IMR-90 (cell line): ENCODE measurements around the gene BDH1. TPM values are rescaled to one million over a fixed set of nuclear protein-coding genes. Genes with fewer than 3 reads are reported as not detected.

Source experiments
- ATAC-seq: fragments of 200-7000 bp; cut with Tn5 transposase; 2 replicates; pipeline ENCODE4 v1.9.1; 2020; ENCODE audit warnings: low read depth, mild to moderate bottlenecking, moderate library complexity
- BruUV-seq: library from RNA; stranded (reverse); fragments of 400-500 nt; replicated peaks from 2 replicates; lab custom pipeline; 2021; lab: Mats Ljungman, UMichigan
- CTCF ChIA-PET: fragments of 300-600 bp; formaldehyde crosslinking; extraction: SDS; loops from one replicate; lab custom pipeline; 2021; ENCODE audit warnings: antibody characterized with exemption; lab: Yijun Ruan, JAX
- POLR2A ChIA-PET: fragments of 300-600 bp; sonication (Branson Sonifier 250); formaldehyde crosslinking; loops from one replicate; lab custom pipeline; 2022; ENCODE audit warnings: antibody characterized with exemption; ENCODE audit not compliant: unreplicated experiment; lab: Charles Lee
- DNase-seq: peaks from one replicate; pipeline ENCODE4 v3.0.0; 2013
- H2AFZ ChIP-seq: replicated peaks from 2 replicates; pipeline ENCODE3; 2013; ENCODE audit warnings: low read length, mild to moderate bottlenecking; ENCODE audit not compliant: poor library complexity
- H2AK5ac ChIP-seq: 2 replicates; pipeline ENCODE4 v1.6.1; 2013; ENCODE audit warnings: low read depth, low read length, inconsistent platforms
- H2AK9ac ChIP-seq: replicated peaks from 2 replicates; pipeline ENCODE3; 2013; ENCODE audit warnings: mild to moderate bottlenecking, low read depth, low read length, moderate library complexity; ENCODE audit not compliant: poor library complexity
- H2BK120ac ChIP-seq: 2 replicates; pipeline ENCODE4 v1.6.1; 2013; ENCODE audit warnings: low read depth, low read length, inconsistent platforms
- H2BK15ac ChIP-seq: 3 replicates; pipeline ENCODE4 v1.6.1; 2013; ENCODE audit warnings: low read depth, low read length, inconsistent platforms
- H2BK20ac ChIP-seq: 2 replicates; pipeline ENCODE4 v1.6.1; 2013; ENCODE audit warnings: low read depth, mild to moderate bottlenecking, inconsistent platforms, low read length, moderate library complexity
- H2BK5ac ChIP-seq: 2 replicates; pipeline ENCODE4 v1.6.1; 2013; ENCODE audit warnings: mild to moderate bottlenecking, low read depth, low read length, inconsistent platforms; ENCODE audit not compliant: poor library complexity, severe bottlenecking
- H3K14ac ChIP-seq: replicated peaks from 2 replicates; pipeline ENCODE4 v1.6.1; 2013; ENCODE audit warnings: low read depth, low read length, inconsistent platforms
- H3K18ac ChIP-seq: 2 replicates; pipeline ENCODE4 v1.6.1; 2013; ENCODE audit warnings: low read depth, low read length, control low read depth
- H3K23ac ChIP-seq: 2 replicates; pipeline ENCODE4 v1.6.1; 2013; ENCODE audit warnings: low read depth, low read length, inconsistent platforms
- H3K27ac ChIP-seq: 2 replicates; pipeline ENCODE4 v1.5.1; 2013; ENCODE audit warnings: mild to moderate bottlenecking, control low read depth, low read length; ENCODE audit not compliant: insufficient read depth
- H3K27me3 ChIP-seq: 2 replicates; pipeline ENCODE4 v1.6.1; 2013; ENCODE audit warnings: low read length; ENCODE audit not compliant: control insufficient read depth, insufficient read depth
- H3K36me3 ChIP-seq: 2 replicates; pipeline ENCODE4 v1.6.1; 2013; ENCODE audit warnings: low read length, mixed read lengths; ENCODE audit not compliant: control insufficient read depth, insufficient read depth
- H3K4ac ChIP-seq: 2 replicates; pipeline ENCODE4 v1.6.1; 2013; ENCODE audit warnings: low read depth, low read length, inconsistent platforms
- H3K4me1 ChIP-seq: 2 replicates; pipeline ENCODE4 v1.6.1; 2013; ENCODE audit warnings: low read length, mixed read lengths; ENCODE audit not compliant: control insufficient read depth, insufficient read depth
- H3K4me2 ChIP-seq: 2 replicates; pipeline ENCODE4 v1.6.1; 2013; ENCODE audit warnings: low read depth, mild to moderate bottlenecking, control low read depth, low read length, moderate library complexity
- H3K4me3 ChIP-seq: 2 replicates; pipeline ENCODE4 v1.5.1; 2013; ENCODE audit warnings: low read depth, mild to moderate bottlenecking, control low read depth, low read length, moderate library complexity; ENCODE audit not compliant: insufficient read depth
- H3K56ac ChIP-seq: 2 replicates; pipeline ENCODE4 v1.6.1; 2013; ENCODE audit warnings: low read length, inconsistent platforms; ENCODE audit not compliant: insufficient read depth; ENCODE audit errors: extremely low read depth
- H3K79me1 ChIP-seq, 2 experiments: 2 replicates each; pipeline ENCODE4 v1.6.1; 2013; ENCODE audit warnings: low read length in 2 of 2, inconsistent platforms in 1 of 2, low read depth in 1 of 2
- H3K9ac ChIP-seq: 2 replicates; pipeline ENCODE4 v1.6.1; 2013; ENCODE audit warnings: low read depth, low read length, control low read depth
- H3K9me1 ChIP-seq: 2 replicates; pipeline ENCODE4 v1.6.1; 2013; ENCODE audit warnings: low read length, inconsistent platforms; ENCODE audit not compliant: insufficient read depth
- H3K9me3 ChIP-seq: 2 replicates; pipeline ENCODE4 v1.6.1; 2013; ENCODE audit warnings: low read length; ENCODE audit not compliant: control insufficient read depth, insufficient read depth
- H4K20me1 ChIP-seq: 2 replicates; pipeline ENCODE4 v1.6.1; 2013; ENCODE audit warnings: low read length, inconsistent platforms; ENCODE audit not compliant: insufficient read depth
- H4K5ac ChIP-seq: 2 replicates; pipeline ENCODE4 v1.6.1; 2013; ENCODE audit warnings: mild to moderate bottlenecking, low read depth, low read length, control low read depth
- H4K8ac ChIP-seq, 2 experiments: 2 replicates each; pipeline ENCODE4 v1.6.1; 2013; ENCODE audit warnings: low read depth in 2 of 2, low read length in 2 of 2, control low read depth in 1 of 2, inconsistent platforms in 1 of 2
- H4K91ac ChIP-seq: 2 replicates; pipeline ENCODE4 v1.6.1; 2013; ENCODE audit warnings: low read depth, low read length, inconsistent platforms; ENCODE audit not compliant: insufficient read depth
- BHLHE40 ChIP-seq: fragments of 150-350 bp; IDR thresholded peaks from 2 replicates; pipeline ENCODE4 v1.6.1; 2016; ENCODE audit warnings: mild to moderate bottlenecking, low read depth, low read length
- CEBPB ChIP-seq: IDR thresholded peaks from 2 replicates; pipeline ENCODE4 v1.6.1; 2012; ENCODE audit warnings: low read depth, low read length, improper control_type of control experiment
- CHD1 ChIP-seq: IDR thresholded peaks from 2 replicates; pipeline ENCODE4 v1.6.1; 2012; ENCODE audit warnings: low read depth, low read length, improper control_type of control experiment
- FOS ChIP-seq: fragments of 150-350 bp; IDR thresholded peaks from 2 replicates; pipeline ENCODE4 v1.6.1; 2016; ENCODE audit warnings: low read depth, low read length
- MAFK ChIP-seq: IDR thresholded peaks from 2 replicates; pipeline ENCODE4 v1.6.1; 2012; ENCODE audit warnings: low read depth, low read length, improper control_type of control experiment
- MAZ ChIP-seq: IDR thresholded peaks from 2 replicates; pipeline ENCODE4 v1.6.1; 2012; ENCODE audit warnings: low read depth, mild to moderate bottlenecking, low read length, improper control_type of control experiment, moderate library complexity, borderline replicate concordance
- MXI1 ChIP-seq: IDR thresholded peaks from 2 replicates; pipeline ENCODE4 v1.6.1; 2012; ENCODE audit warnings: low read depth, mild to moderate bottlenecking, low read length, moderate library complexity, borderline replicate concordance
- NFE2L2 ChIP-seq: fragments of 150-350 bp; IDR thresholded peaks from 2 replicates; pipeline ENCODE4 v1.6.1; 2016; ENCODE audit warnings: low read depth, mild to moderate bottlenecking, low read length
- POLR2A ChIP-seq: IDR thresholded peaks from 2 replicates; pipeline ENCODE4 v1.6.1; 2012; ENCODE audit warnings: mild to moderate bottlenecking, low read depth, low read length
- RAD21 ChIP-seq: IDR thresholded peaks from 2 replicates; pipeline ENCODE4 v1.6.1; 2012; ENCODE audit warnings: low read length, improper control_type of control experiment
- RCOR1 ChIP-seq: IDR thresholded peaks from 2 replicates; pipeline ENCODE4 v1.6.1; 2012; ENCODE audit warnings: mild to moderate bottlenecking, low read length, improper control_type of control experiment; ENCODE audit not compliant: insufficient replicate concordance
- RFX5 ChIP-seq: IDR thresholded peaks from 2 replicates; pipeline ENCODE4 v1.8.0; 2012; ENCODE audit warnings: low read depth, mild to moderate bottlenecking, low read length, moderate library complexity
- SMC3 ChIP-seq: fragments of 150-350 bp; IDR thresholded peaks from 2 replicates; pipeline ENCODE4 v1.6.1; 2016; ENCODE audit warnings: low read depth, mild to moderate bottlenecking, antibody characterized with exemption, low read length, moderate library complexity
- WGBS, 2 experiments: methylation state at CpG; one replicate each; pipeline versions ENCODE4 v1.1.5 to v1.1.7; 2013; ENCODE audit warnings: missing lambda C conversion rate in 2 of 2; ENCODE audit not compliant: insufficient read length in 1 of 2; ENCODE audit errors: extremely low coverage in 2 of 2; 5-methylcytosine and 5-hydroxymethylcytosine counted together
- dilution Hi-C: fragments of 300-500 bp; cut with HindIII; formaldehyde crosslinking; loops from one replicate; pipeline ENCODE4 v1.14.3; 2018; ENCODE audit warnings: low sequenced_read_pairs; ENCODE audit not compliant: unreplicated experiment
- in situ Hi-C: fragments of 300-500 bp; cut with MboI; formaldehyde crosslinking; loops from 3 replicates; pipeline ENCODE4 v1.14.3; 2019; ENCODE audit warnings: low sequenced_read_pairs, inconsistent platforms, mixed read lengths
- intact Hi-C: fragments of 100-400 bp; cut with micrococcal nuclease; formaldehyde crosslinking; loops from 2 replicates; pipeline ENCODE4 v1.10.0; 2022
- polyA plus RNA-seq, 3 experiments: library from polyadenylated mRNA; depleted of rRNA; stranded (reverse); fragments of >200 nt; gene quantifications; 2 replicates each; pipeline ENCODE4 v1.2.3, GENCODE V29; 2012; ENCODE audit warnings: low replicate concordance in 1 of 3
- total RNA-seq: library from RNA; depleted of rRNA; stranded (reverse); fragments of >200 nt; gene quantifications from 2 replicates; pipeline ENCODE4 v1.2.3, GENCODE V29; 2012
- TF ChIP-seq, protein P1 (sequence below): fragments of 150-350 bp; IDR thresholded peaks from 2 replicates; pipeline ENCODE4 v1.6.1; 2016; ENCODE audit warnings: low read depth, mild to moderate bottlenecking, low read length, moderate library complexity, borderline replicate concordance
- TF ChIP-seq, protein P2 (sequence below): fragments of 150-350 bp; IDR thresholded peaks from 2 replicates; pipeline ENCODE4 v1.6.1; 2017; ENCODE audit warnings: mild to moderate bottlenecking, antibody characterized with exemption, low read length, low read depth
- TF ChIP-seq, protein P3 (sequence below): conservative IDR thresholded peaks from 2 replicates; pipeline ENCODE4 v1.5.1; 2012; ENCODE audit warnings: mild to moderate bottlenecking, low read depth, low read length, improper control_type of control experiment

The BDH1 gene
- total and polyA plus RNA-seq, 2 of the 4 experiments (the other 2 are of a cell fraction) = 2.7 to 4.4 TPM

DNA sequence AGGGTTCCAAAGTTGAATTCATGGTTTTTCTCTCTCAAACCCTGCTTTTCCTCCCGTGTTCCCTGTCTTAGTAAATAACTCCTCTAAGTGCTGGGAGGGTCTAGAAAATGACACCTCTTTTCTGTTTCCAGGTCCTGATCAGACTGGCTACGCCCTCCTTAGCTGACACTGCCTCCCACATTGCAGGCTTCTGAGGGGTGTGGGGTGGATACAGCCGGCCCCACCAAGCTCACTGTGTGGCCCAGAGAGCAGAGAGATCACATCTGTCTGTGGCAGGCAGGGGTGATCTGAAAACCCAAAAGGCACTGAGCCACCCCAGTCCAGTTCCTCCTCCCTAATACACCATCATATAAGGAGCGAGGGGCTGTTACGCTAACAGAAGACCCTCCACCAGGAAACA lies 62.7 kb downstream of the BDH1 start:
- Histone ChIP-seq H2BK5ac (no peak overlapping the region), H3K9ac (no peak overlapping the region), H3K27ac (no peak overlapping the region)

More for the DNA sequence above, 62.7 kb downstream of the BDH1 start:
- Histone ChIP-seq H4K91ac (no peak overlapping the region), H3K27me3 (0 out of 2 replicates have a peak, but pooled peaks cover 5% of the 10 kb centered on the region), H4K8ac (no peak overlapping the region), H3K4me3 (no peak overlapping the region), H4K20me1 (peaks cover 4% of the 10 kb centered on the region; the same call in 1 of the 2 replicates), H2BK15ac (no peak overlapping the region), H3K79me1 (no peaks in the 10 kb centered on the region), H3K18ac (no peak overlapping the region), H2AK9ac (no peak overlapping the region), H4K5ac (no peak overlapping the region), H2BK120ac (no peak overlapping the region), H3K23ac (no peak overlapping the region), H3K14ac (no peak overlapping the region), H3K4ac (no peak overlapping the region), H3K4me2 (no peak overlapping the region), H2BK20ac (no peak overlapping the region), H3K4me1 (peaks cover 12% of the 10 kb centered on the region), H3K36me3 (no peaks in the 10 kb centered on the region), H2AFZ (no peak overlapping the region), H2AK5ac (no peak overlapping the region), H3K56ac (no peak overlapping the region), H3K9me1 (peaks cover 14% of the 10 kb centered on the region), H3K9me3 (no peaks in the 10 kb centered on the region)
- no TSS peak for BruUV-seq
- intact Hi-C loops (no loop called here), in situ Hi-C loops (no loop called here), dilution Hi-C loops (no loop called here)
- WGBS, 2 experiments = no CpG with 5 or more reads among the region's 5 CpGs
- TF ChIP-seq SMC3 (no peak), NFE2L2 (no peak), CEBPB (no peak), RCOR1 (no peak), POLR2A (no peak), MXI1 (no peak), RFX5 (no peak), FOS (no peak), CHD1 (no peak), MAFK (no peak), BHLHE40 (no peak), MAZ (no peak), RAD21 (no peak)
- TF ChIP-seq, protein P1, sequence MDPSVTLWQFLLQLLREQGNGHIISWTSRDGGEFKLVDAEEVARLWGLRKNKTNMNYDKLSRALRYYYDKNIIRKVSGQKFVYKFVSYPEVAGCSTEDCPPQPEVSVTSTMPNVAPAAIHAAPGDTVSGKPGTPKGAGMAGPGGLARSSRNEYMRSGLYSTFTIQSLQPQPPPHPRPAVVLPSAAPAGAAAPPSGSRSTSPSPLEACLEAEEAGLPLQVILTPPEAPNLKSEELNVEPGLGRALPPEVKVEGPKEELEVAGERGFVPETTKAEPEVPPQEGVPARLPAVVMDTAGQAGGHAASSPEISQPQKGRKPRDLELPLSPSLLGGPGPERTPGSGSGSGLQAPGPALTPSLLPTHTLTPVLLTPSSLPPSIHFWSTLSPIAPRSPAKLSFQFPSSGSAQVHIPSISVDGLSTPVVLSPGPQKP = no peak
- TF ChIP-seq, protein P2, sequence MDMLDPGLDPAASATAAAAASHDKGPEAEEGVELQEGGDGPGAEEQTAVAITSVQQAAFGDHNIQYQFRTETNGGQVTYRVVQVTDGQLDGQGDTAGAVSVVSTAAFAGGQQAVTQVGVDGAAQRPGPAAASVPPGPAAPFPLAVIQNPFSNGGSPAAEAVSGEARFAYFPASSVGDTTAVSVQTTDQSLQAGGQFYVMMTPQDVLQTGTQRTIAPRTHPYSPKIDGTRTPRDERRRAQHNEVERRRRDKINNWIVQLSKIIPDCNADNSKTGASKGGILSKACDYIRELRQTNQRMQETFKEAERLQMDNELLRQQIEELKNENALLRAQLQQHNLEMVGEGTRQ = no peak
- TF ChIP-seq, protein P3, sequence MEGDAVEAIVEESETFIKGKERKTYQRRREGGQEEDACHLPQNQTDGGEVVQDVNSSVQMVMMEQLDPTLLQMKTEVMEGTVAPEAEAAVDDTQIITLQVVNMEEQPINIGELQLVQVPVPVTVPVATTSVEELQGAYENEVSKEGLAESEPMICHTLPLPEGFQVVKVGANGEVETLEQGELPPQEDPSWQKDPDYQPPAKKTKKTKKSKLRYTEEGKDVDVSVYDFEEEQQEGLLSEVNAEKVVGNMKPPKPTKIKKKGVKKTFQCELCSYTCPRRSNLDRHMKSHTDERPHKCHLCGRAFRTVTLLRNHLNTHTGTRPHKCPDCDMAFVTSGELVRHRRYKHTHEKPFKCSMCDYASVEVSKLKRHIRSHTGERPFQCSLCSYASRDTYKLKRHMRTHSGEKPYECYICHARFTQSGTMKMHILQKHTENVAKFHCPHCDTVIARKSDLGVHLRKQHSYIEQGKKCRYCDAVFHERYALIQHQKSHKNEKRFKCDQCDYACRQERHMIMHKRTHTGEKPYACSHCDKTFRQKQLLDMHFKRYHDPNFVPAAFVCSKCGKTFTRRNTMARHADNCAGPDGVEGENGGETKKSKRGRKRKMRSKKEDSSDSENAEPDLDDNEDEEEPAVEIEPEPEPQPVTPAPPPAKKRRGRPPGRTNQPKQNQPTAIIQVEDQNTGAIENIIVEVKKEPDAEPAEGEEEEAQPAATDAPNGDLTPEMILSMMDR = no peak
- ATAC-seq = no peak
- no peak for DNase-seq
- ChIA-PET CTCF (no interaction called here), POLR2A (no interaction called here)
